Measurements from ENCODE around the gene GCFC2. TPM values are rescaled to one million over a fixed set of nuclear protein-coding genes. Genes with fewer than 3 reads are reported as not detected.
"Not testable (repeated sequence)": the region's sequence is repeated elsewhere in the genome, so short reads cannot be mapped to it uniquely, and the experiment has no call there.

The GCFC2 gene
- total RNA-seq, 3 donors from 2014 or later = 41.7 to 42.1 (median 42.1) TPM

DNA sequence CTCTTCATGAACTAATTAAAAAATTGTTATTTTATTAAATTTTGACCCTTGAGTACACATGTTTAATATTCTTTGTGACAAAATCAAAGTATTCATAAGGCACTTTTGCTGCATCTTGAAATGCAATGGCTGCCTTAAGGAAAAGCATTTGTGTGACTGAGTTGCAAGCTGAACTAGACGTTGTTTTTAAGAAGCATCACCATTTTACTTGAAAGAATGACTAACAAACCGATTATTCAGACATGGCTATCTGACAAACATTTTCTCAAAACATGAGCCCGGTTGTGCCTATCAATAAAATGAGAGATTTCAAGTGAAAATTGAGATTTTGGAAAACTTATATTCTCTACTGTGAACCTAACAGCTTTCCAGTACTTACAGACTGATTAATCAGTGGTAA lies 2.8 kb downstream of the GCFC2 start:
- peaks cover 19% of the 10 kb centered on the region for H3K4me1 Mint-ChIP-seq (ENCODE audit: low read depth)
- peaks cover 22% of the 10 kb centered on the region for H3K36me3 Mint-ChIP-seq (ENCODE audit: insufficient read depth)
- DNase-seq (no peak), ATAC-seq (no peak)
- no peaks in the 10 kb centered on the region for H3K27me3 Mint-ChIP-seq (ENCODE audit: low read depth)
- H3K9me3 Mint-ChIP-seq = no peaks in the 10 kb centered on the region
- peak overlapping the region; percentile 53 for H3K4me3 Mint-ChIP-seq

- no peaks in the 10 kb centered on the region for H3K27me3 Mint-ChIP-seq (ENCODE audit: low read depth)
- ATAC-seq (no peak), DNase-seq (no peak)
- no peaks in the 10 kb centered on the region for H3K9me3 Mint-ChIP-seq
- no peak overlapping the region for H3K4me3 Mint-ChIP-seq
- H3K4me1 Mint-ChIP-seq (ENCODE audit: low read depth) = peaks cover 15% of the 10 kb centered on the region
- H3K36me3 Mint-ChIP-seq (ENCODE audit: insufficient read depth) = peaks cover 39% of the 10 kb centered on the region
These were observed 4.8 kb downstream of the GCFC2 start for GRCh38 chr2:75705921-75706320.

DNA sequence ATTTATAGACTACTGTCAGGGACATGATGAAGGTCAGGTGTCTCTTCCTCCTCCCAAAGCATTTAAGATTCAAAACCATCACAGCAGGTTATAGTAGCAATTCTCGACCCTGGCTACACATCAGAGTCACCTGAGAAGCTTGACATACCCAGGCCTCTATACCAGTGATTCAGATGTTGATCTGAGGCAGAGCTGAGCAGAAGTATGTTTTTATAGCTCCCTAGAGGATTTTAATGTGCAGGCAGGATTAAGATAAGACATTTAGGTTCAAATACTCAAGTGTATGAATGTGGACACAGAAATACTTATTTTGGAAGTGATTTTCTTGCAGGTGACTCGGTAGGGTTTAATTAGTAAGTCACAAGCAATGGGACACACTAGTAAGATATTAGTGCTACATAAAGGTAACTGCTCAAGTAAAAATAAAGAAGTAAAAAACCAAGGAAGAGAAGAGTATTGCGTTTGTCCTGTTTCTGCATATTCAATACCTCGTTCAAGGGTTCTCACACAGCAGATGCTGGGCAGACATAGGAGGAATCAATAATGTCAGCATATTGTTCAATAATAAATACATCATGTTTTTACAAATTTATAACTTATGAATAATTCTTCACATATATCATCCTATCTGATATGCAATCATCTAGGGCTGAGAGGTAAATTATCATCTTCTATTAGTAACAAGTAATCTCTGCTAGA lies 7.0 kb downstream of the GCFC2 start:
- Mint-ChIP-seq H3K4me1 (ENCODE audit: low read depth) (peaks cover 7% of the 10 kb centered on the region), H3K27me3 (ENCODE audit: low read depth) (no peaks in the 10 kb centered on the region), H3K36me3 (ENCODE audit: insufficient read depth) (peaks cover 47% of the 10 kb centered on the region), H3K9me3 (no peaks in the 10 kb centered on the region), H3K4me3 (no peak overlapping the region)
- no peak for DNase-seq
- ATAC-seq = no peak

DNA sequence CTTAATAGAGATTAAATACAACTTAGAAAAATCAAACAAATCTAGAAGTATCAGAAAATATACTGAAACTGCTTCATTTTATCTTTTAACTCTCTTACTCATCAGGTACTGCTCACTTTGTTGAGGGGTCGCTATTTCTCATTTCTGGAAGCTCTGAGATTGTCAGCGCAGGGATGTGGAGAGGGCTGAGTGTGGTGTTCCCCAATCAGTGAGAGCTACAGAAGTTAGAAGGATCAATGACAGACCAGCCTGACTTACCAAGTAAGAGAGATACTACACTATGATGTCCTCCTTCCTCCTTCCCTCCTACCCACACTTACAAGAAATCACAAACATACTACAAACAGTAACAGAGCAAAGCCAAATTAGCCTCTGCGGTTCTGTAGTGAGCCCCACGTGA lies 8.1 kb downstream of the GCFC2 start:
- DNase-seq = no peak
- no peaks in the 10 kb centered on the region for H3K4me1 Mint-ChIP-seq (ENCODE audit: low read depth)
- H3K27me3 Mint-ChIP-seq (ENCODE audit: low read depth) = no peaks in the 10 kb centered on the region
- H3K4me3 Mint-ChIP-seq = no peak overlapping the region
- ATAC-seq = no peak
- H3K36me3 Mint-ChIP-seq (ENCODE audit: insufficient read depth) = peaks cover 55% of the 10 kb centered on the region
- no peaks in the 10 kb centered on the region for H3K9me3 Mint-ChIP-seq

DNA sequence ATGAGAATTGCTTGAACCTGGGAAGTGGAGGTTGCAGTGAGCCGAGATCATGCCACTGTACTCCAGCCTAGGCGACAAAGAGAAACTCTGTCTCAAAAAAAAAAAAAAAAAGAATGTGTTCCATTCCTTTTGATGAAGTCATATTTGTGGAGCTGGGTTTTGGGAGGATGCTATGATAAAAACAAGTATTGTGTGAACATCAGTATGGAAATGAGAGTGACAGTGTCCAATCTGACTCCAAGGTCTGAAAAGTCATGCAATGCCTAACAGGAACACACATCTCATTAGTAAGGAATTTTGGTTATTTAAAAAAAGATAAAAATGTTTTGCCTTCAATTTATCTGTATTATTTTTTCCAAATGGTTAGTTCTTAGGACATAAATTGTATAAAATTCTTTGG lies 11.8 kb downstream of the GCFC2 start:
- Mint-ChIP-seq H3K27me3 (ENCODE audit: low read depth) (no peaks in the 10 kb centered on the region), H3K4me3 (no peak overlapping the region), H3K9me3 (no peaks in the 10 kb centered on the region), H3K36me3 (ENCODE audit: insufficient read depth) (peaks cover 46% of the 10 kb centered on the region), H3K4me1 (ENCODE audit: low read depth) (no peaks in the 10 kb centered on the region)
- ATAC-seq (no peak), DNase-seq (no peak)

GRCh38 chr2:75688196-75688595 lies 22.5 kb downstream of the GCFC2 start:
- DNase-seq (no peak), ATAC-seq (no peak)
- no peaks in the 10 kb centered on the region for H3K9me3 Mint-ChIP-seq
- H3K27me3 Mint-ChIP-seq (ENCODE audit: low read depth) = no peaks in the 10 kb centered on the region
- no peak overlapping the region for H3K4me3 Mint-ChIP-seq
- H3K36me3 Mint-ChIP-seq (ENCODE audit: insufficient read depth) = peaks cover 46% of the 10 kb centered on the region
- peaks cover 5% of the 10 kb centered on the region for H3K4me1 Mint-ChIP-seq (ENCODE audit: low read depth)

GRCh38 chr2:75683430-75683829 lies 27.3 kb downstream of the GCFC2 start:
- H3K4me1 Mint-ChIP-seq (ENCODE audit: low read depth); H3K27me3 Mint-ChIP-seq (ENCODE audit: low read depth); H3K4me3 Mint-ChIP-seq; DNase-seq; H3K9me3 Mint-ChIP-seq; ATAC-seq: not testable (repeated sequence)
- H3K36me3 Mint-ChIP-seq (ENCODE audit: insufficient read depth) = peaks cover 47% of the 10 kb centered on the region

- Mint-ChIP-seq H3K27me3 (ENCODE audit: low read depth) (no peaks in the 10 kb centered on the region), H3K4me3 (no peak overlapping the region), H3K36me3 (ENCODE audit: insufficient read depth) (peaks cover 37% of the 10 kb centered on the region), H3K4me1 (ENCODE audit: low read depth) (peaks cover 12% of the 10 kb centered on the region), H3K9me3 (no peaks in the 10 kb centered on the region)
- ATAC-seq (no peak), DNase-seq (no peak)
These were observed 30.3 kb downstream of the GCFC2 start for GRCh38 chr2:75680402-75680801.

- Mint-ChIP-seq H3K4me3 (no peak overlapping the region), H3K27me3 (ENCODE audit: low read depth) (no peaks in the 10 kb centered on the region), H3K36me3 (ENCODE audit: insufficient read depth) (peaks cover 30% of the 10 kb centered on the region), H3K4me1 (ENCODE audit: low read depth) (peaks cover 10% of the 10 kb centered on the region), H3K9me3 (no peaks in the 10 kb centered on the region)
- ATAC-seq (no peak), DNase-seq (no peak)
These were observed 31.2 kb downstream of the GCFC2 start for GRCh38 chr2:75679556-75679955.

DNA sequence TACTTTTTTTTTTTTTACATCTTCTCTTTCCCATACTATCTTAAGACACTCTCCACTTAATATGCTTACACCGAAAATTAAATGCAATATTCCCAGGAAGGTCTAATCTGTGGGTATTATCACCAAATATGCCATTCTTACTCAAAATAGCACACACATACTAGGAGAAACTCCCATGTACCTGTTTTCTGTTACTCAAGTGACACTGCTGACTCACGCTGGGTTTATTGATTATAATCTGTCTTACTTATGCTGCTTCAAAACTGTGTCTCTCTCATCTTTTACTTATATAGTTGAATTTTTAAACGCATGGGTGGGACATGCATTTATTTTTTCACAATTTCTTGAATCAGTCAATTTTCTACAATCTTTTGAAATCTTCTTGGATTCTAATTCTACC lies 34.3 kb downstream of the GCFC2 start:
- H3K4me1 Mint-ChIP-seq (ENCODE audit: low read depth) = peaks cover 8% of the 10 kb centered on the region
- H3K4me3 Mint-ChIP-seq = no peak overlapping the region
- H3K27me3 Mint-ChIP-seq (ENCODE audit: low read depth) = no peaks in the 10 kb centered on the region
- H3K9me3 Mint-ChIP-seq = no peaks in the 10 kb centered on the region
- ATAC-seq = no peak
- DNase-seq = no peak
- peaks cover 21% of the 10 kb centered on the region for H3K36me3 Mint-ChIP-seq (ENCODE audit: insufficient read depth)

- ATAC-seq (no peak), DNase-seq (no peak)
- H3K27me3 Mint-ChIP-seq (ENCODE audit: low read depth) = no peaks in the 10 kb centered on the region
- no peaks in the 10 kb centered on the region for H3K9me3 Mint-ChIP-seq
- peaks cover 8% of the 10 kb centered on the region for H3K4me1 Mint-ChIP-seq (ENCODE audit: low read depth)
- H3K4me3 Mint-ChIP-seq = no peak overlapping the region
- H3K36me3 Mint-ChIP-seq (ENCODE audit: insufficient read depth) = peaks cover 27% of the 10 kb centered on the region
These were observed 34.8 kb downstream of the GCFC2 start for GRCh38 chr2:75675908-75676307.

DNA sequence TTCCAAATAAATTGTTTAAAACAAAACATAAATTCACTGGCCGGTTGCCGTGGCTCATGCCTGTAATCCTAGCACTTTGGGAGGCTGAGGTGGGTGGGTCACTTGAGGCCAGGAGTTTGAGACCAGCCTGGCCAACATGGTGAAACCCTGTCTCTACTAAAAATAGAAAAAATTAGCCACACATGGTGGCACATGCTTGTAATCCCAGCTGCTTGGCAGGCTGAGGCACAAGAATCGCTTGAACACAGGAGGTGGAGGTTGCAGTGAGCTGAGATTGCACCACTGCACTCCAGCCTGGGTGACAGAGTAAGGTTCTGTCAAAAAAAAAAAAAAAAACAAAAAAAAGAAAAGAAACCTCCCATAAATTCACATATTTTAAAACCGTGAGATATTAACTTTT lies 35.3 kb downstream of the GCFC2 start:
- DNase-seq; H3K4me1 Mint-ChIP-seq (ENCODE audit: low read depth); H3K4me3 Mint-ChIP-seq; H3K27me3 Mint-ChIP-seq (ENCODE audit: low read depth); ATAC-seq; H3K9me3 Mint-ChIP-seq: not testable (repeated sequence)
- peaks cover 26% of the 10 kb centered on the region for H3K36me3 Mint-ChIP-seq (ENCODE audit: insufficient read depth)

DNA sequence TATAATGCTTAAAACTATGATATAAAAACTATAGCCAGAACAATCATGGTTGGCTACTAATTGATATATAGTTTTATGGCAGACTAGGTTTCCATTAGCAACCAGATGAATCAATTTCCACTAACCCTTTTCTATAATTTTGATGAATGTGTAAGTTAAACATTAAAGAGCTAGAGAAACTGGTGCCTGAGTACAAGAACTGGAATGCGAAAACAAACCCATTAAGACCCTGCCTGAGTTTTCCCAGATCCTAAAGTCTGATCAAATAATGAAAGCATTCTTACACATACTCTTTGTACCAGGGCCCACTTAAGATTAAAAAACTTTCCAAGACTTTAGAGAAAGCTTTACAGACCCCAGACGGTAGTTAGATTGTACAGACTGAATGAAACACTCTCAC lies 42.8 kb downstream of the GCFC2 start:
- no peak for ATAC-seq
- no peaks in the 10 kb centered on the region for H3K27me3 Mint-ChIP-seq (ENCODE audit: low read depth)
- H3K4me3 Mint-ChIP-seq = no peak overlapping the region
- DNase-seq = no peak
- H3K4me1 Mint-ChIP-seq (ENCODE audit: low read depth) = no peaks in the 10 kb centered on the region
- H3K9me3 Mint-ChIP-seq = no peaks in the 10 kb centered on the region
- peaks cover 33% of the 10 kb centered on the region for H3K36me3 Mint-ChIP-seq (ENCODE audit: insufficient read depth)

GRCh38 chr2:75666911-75667310 lies 43.8 kb downstream of the GCFC2 start:
- peaks cover 34% of the 10 kb centered on the region for H3K36me3 Mint-ChIP-seq (ENCODE audit: insufficient read depth)
- no peak overlapping the region for H3K4me3 Mint-ChIP-seq
- ATAC-seq (no peak), DNase-seq (no peak)
- H3K9me3 Mint-ChIP-seq = no peaks in the 10 kb centered on the region
- H3K27me3 Mint-ChIP-seq (ENCODE audit: low read depth) = no peaks in the 10 kb centered on the region
- no peaks in the 10 kb centered on the region for H3K4me1 Mint-ChIP-seq (ENCODE audit: low read depth)

GRCh38 chr2:75657798-75658197 lies 52.9 kb downstream of the GCFC2 start:
- H3K36me3 Mint-ChIP-seq (ENCODE audit: insufficient read depth) = peaks cover 84% of the 10 kb centered on the region
- peaks cover 26% of the 10 kb centered on the region for H3K9me3 Mint-ChIP-seq
- no peaks in the 10 kb centered on the region for H3K27me3 Mint-ChIP-seq (ENCODE audit: low read depth)
- H3K4me3 Mint-ChIP-seq = no peak overlapping the region
- ATAC-seq (no peak), DNase-seq (no peak)
- peaks cover 15% of the 10 kb centered on the region for H3K4me1 Mint-ChIP-seq (ENCODE audit: low read depth)
